Suprapubic skin (tissue), 4 donors: ENCODE measurements around the gene RBM38.

Experiments
- EP300 ChIP-seq: sonication (generic); formaldehyde crosslinking; IDR thresholded peaks from one replicate; pipeline ENCODE4 v1.6.1; 2017; ENCODE audit warnings: antibody characterized with exemption
- POLR2A ChIP-seq, 2 donors: fragments of 450-650 bp; IDR thresholded peaks; one replicate each; pipeline ENCODE4 v1.6.1; 2017; ENCODE audit warnings: antibody characterized with exemption in 2 of 2, mild to moderate bottlenecking in 2 of 2, moderate library complexity in 2 of 2
- POLR2AphosphoS5 ChIP-seq, 3 donors: sonication (generic); formaldehyde crosslinking; IDR thresholded peaks; one replicate each; pipeline ENCODE4 v1.6.1; 2017; ENCODE audit warnings: antibody characterized with exemption in 3 of 3

DNA sequence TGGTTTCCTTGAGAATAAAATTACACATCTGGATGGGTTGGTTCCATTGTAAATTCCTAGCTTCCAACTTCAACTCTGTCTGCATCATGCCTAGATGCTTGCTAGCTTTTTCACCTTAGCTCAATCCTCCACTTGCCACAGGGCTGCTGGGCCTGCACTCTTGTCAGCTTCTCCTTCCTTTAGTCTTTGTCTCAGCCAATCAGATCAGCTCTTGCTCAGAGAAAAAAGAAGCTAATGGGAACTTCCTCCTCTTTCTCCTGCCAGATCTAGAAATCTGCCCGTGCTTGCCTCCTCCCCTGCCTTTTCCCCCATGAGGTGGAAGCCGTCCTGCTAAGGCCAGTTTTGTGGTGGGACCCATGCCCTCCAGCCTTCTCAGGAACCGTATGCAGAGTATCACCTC, 21.6 kb upstream of the RBM38 start:
- no peak for TF ChIP-seq POLR2A (IDR thresholded peaks at IDR 0.05)
- TF ChIP-seq POLR2AphosphoS5 (IDR thresholded peaks at IDR 0.05): no peak
- TF ChIP-seq EP300: no peak
